ENCODE data around the gene PCDHGA1.
A peak's percentile ranks its signal among the peaks of the same experiment; 100 is the strongest.

Gene PCDHGA1

DNA sequence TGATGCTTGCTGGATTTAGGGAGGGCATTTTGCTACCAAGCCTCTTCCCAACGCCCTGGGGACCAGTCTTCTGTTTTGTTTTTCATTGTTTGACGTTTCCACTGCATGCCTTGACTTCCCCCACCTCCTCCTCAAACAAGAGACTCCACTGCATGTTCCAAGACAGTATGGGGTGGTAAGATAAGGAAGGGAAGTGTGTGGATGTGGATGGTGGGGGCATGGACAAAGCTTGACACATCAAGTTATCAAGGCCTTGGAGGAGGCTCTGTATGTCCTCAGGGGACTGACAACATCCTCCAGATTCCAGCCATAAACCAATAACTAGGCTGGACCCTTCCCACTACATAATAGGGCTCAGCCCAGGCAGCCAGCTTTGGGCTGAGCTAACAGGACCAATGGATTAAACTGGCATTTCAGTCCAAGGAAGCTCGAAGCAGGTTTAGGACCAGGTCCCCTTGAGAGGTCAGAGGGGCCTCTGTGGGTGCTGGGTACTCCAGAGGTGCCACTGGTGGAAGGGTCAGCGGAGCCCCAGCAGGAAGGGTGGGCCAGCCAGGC lies 181.5 kb downstream of the PCDHGA1 start:
- H3K27ac ChIP-seq (ENCODE audit: low read depth, low read length), result peak overlapping the region; percentile 99
- peak overlapping the region; percentile 91 for H2BK12ac ChIP-seq (ENCODE audit: low read length)
- peaks cover 24% of the 10 kb centered on the region for H3K79me2 ChIP-seq (ENCODE audit: control insufficient read depth, insufficient read depth, low read length, poor library complexity)
- H3K4me1 ChIP-seq (ENCODE audit: control insufficient read depth in 1 of 2, insufficient read depth in 2 of 2, low read length in 2 of 2), result peaks cover 67 to 71% of the 10 kb centered on the region in 2 experiments
- peaks cover 24 to 31% of the 10 kb centered on the region in 2 experiments for H3K36me3 ChIP-seq (ENCODE audit: control insufficient read depth in 1 of 2, insufficient read depth in 2 of 2, low read length in 2 of 2)
- peak overlapping the region; percentile 1 for H4K12ac ChIP-seq (ENCODE audit: low read depth, low read length)
- peak overlapping the region; percentile 89 for H3K18ac ChIP-seq (ENCODE audit: low read length)
- peak overlapping the region; percentile 65 for H3K4me2 ChIP-seq (ENCODE audit: low read length)
- H3K9me3 ChIP-seq (ENCODE audit: insufficient read depth, low read depth, low read length), result no peaks in the 10 kb centered on the region
- peak overlapping the region; percentile 99 for H4K91ac ChIP-seq (ENCODE audit: low read depth, low read length)
- DNase-seq, result no peak
- peaks cover 80% of the 10 kb centered on the region for H3K79me1 ChIP-seq (ENCODE audit: low read length)
- peak overlapping the region; percentile 87 for H3K14ac ChIP-seq (ENCODE audit: low read length)
- peak overlapping the region; percentile 83 for H2BK5ac ChIP-seq (ENCODE audit: low read depth, low read length, poor library complexity)
- peak overlapping the region; percentile 69 for H2AK5ac ChIP-seq (ENCODE audit: low read length)
- peak overlapping the region; percentile 56 for H3K4ac ChIP-seq (ENCODE audit: low read depth, low read length)
- no peak overlapping the region for H2AFZ ChIP-seq (ENCODE audit: insufficient read depth, low read length, poor library complexity)
- H3K9ac ChIP-seq (ENCODE audit: low read length), result no peak overlapping the region
- peak overlapping the region; percentile 99 for H2BK120ac ChIP-seq (ENCODE audit: insufficient read depth, low read length, poor library complexity)
- no CpG with 5 or more reads among the region's 4 CpGs for WGBS (ENCODE audit: extremely low coverage, insufficient coverage, insufficient read length)
- no peaks in the 10 kb centered on the region for H3K27me3 ChIP-seq (ENCODE audit: insufficient read depth, low read length)
- no peak overlapping the region for H3K23ac ChIP-seq (ENCODE audit: low read length)
- no peak overlapping the region for H3K4me3 ChIP-seq (ENCODE audit: low read depth, low read length)
- H4K8ac ChIP-seq (ENCODE audit: low read depth, low read length), result peak overlapping the region; percentile 85

- Histone ChIP-seq H3K4me2 (ENCODE audit: low read length) (peak overlapping the region; percentile 65), H3K4me1 (ENCODE audit: control insufficient read depth in 1 of 2, insufficient read depth in 2 of 2, low read length in 2 of 2) (peaks cover 67 to 72% of the 10 kb centered on the region in 2 experiments), H3K18ac (ENCODE audit: low read length) (peak overlapping the region; percentile 89), H2BK5ac (ENCODE audit: low read depth, low read length, poor library complexity) (peak overlapping the region; percentile 99), H3K4me3 (ENCODE audit: low read depth, low read length) (no peak overlapping the region), H3K9me3 (ENCODE audit: insufficient read depth, low read depth, low read length) (no peaks in the 10 kb centered on the region), H3K27me3 (ENCODE audit: insufficient read depth, low read length) (no peaks in the 10 kb centered on the region), H3K23ac (ENCODE audit: low read length) (no peak overlapping the region), H3K79me2 (ENCODE audit: control insufficient read depth, insufficient read depth, low read length, poor library complexity) (peaks cover 24% of the 10 kb centered on the region), H3K36me3 (ENCODE audit: control insufficient read depth in 1 of 2, insufficient read depth in 2 of 2, low read length in 2 of 2) (peaks cover 24 to 31% of the 10 kb centered on the region in 2 experiments), H3K27ac (ENCODE audit: low read depth, low read length) (peak overlapping the region; percentile 99), H3K79me1 (ENCODE audit: low read length) (peaks cover 80% of the 10 kb centered on the region), H3K9ac (ENCODE audit: low read length) (peak overlapping the region; percentile 36), H2AK5ac (ENCODE audit: low read length) (peak overlapping the region; percentile 69), H4K91ac (ENCODE audit: low read depth, low read length) (peak overlapping the region; percentile 99), H3K14ac (ENCODE audit: low read length) (peak overlapping the region; percentile 87), H2BK120ac (ENCODE audit: insufficient read depth, low read length, poor library complexity) (peak overlapping the region; percentile 99), H4K12ac (ENCODE audit: low read depth, low read length) (peak overlapping the region; percentile 83), H4K8ac (ENCODE audit: low read depth, low read length) (peak overlapping the region; percentile 85), H2BK12ac (ENCODE audit: low read length) (peak overlapping the region; percentile 91), H3K4ac (ENCODE audit: low read depth, low read length) (peak overlapping the region; percentile 85), H2AFZ (ENCODE audit: insufficient read depth, low read length, poor library complexity) (peak overlapping the region; percentile 33)
- no CpG with 5 or more reads among the region's 28 CpGs for WGBS (ENCODE audit: extremely low coverage, insufficient coverage, insufficient read length)
- DNase-seq, result peak; percentile 73 to 89
These were observed 182.1 kb downstream of the PCDHGA1 start for GRCh38 chr5:141512390-141512910.

DNA sequence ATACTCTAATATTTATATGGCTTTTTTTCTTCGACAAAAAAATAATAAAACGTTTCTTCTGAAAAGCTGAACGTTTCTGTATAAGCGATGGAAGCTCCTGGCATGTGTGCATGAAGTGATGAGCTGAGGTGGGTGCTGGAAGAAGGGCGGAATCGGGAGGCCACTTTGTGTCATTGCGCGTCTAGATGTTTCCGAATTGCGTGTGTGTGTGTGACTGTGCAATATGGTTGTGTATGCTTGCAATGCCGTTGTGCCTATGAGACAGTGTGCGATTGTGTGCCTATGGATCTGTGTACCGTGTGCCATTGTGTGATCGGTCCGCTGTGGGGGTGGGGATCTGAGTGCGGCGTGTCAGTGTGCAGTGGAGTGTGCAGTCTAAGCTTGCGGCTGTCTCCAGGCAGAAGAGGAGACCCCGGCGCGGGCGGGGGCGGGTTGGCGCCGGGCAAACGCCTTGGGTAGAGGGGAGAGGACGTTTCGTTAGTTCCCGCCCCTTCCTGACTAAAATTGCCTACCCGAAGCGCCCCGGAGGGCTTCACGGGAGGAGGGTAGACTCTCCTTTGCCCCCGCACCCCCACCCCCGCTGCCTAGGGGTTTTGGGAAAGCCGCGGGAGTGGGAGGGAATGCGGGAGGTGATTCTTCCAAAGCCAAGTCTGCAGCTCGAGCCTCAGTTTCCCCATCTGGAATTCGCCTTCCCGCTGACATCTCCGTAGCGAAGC lies 182.8 kb downstream of the PCDHGA1 start:
- Histone ChIP-seq H3K9ac (ENCODE audit: low read length) (no peak overlapping the region), H3K79me1 (ENCODE audit: low read length) (peaks cover 80% of the 10 kb centered on the region), H3K4me2 (ENCODE audit: low read length) (peak overlapping the region; percentile 65), H3K27me3 (ENCODE audit: insufficient read depth, low read length) (no peaks in the 10 kb centered on the region), H2BK5ac (ENCODE audit: low read depth, low read length, poor library complexity) (peak overlapping the region; percentile 99), H3K4ac (ENCODE audit: low read depth, low read length) (peak overlapping the region; percentile 93), H3K4me3 (ENCODE audit: low read depth, low read length) (peak overlapping the region; percentile 67), H3K14ac (ENCODE audit: low read length) (peak overlapping the region; percentile 96), H2BK12ac (ENCODE audit: low read length) (peak overlapping the region; percentile 63), H3K9me3 (ENCODE audit: insufficient read depth, low read depth, low read length) (no peaks in the 10 kb centered on the region), H2AK5ac (ENCODE audit: low read length) (peak overlapping the region; percentile 97), H3K36me3 (ENCODE audit: control insufficient read depth in 1 of 2, insufficient read depth in 2 of 2, low read length in 2 of 2) (peaks cover 24 to 31% of the 10 kb centered on the region in 2 experiments), H4K12ac (ENCODE audit: low read depth, low read length) (peak overlapping the region; percentile 82), H3K23ac (ENCODE audit: low read length) (no peak overlapping the region), H4K91ac (ENCODE audit: low read depth, low read length) (peak overlapping the region; percentile 99), H3K4me1 (ENCODE audit: control insufficient read depth in 1 of 2, insufficient read depth in 2 of 2, low read length in 2 of 2) (peaks cover 66 to 71% of the 10 kb centered on the region in 2 experiments), H2BK120ac (ENCODE audit: insufficient read depth, low read length, poor library complexity) (peak overlapping the region; percentile 99), H3K27ac (ENCODE audit: low read depth, low read length) (peak overlapping the region; percentile 99), H3K79me2 (ENCODE audit: control insufficient read depth, insufficient read depth, low read length, poor library complexity) (peaks cover 23% of the 10 kb centered on the region), H2AFZ (ENCODE audit: insufficient read depth, low read length, poor library complexity) (peak overlapping the region; percentile 74), H3K18ac (ENCODE audit: low read length) (peak overlapping the region; percentile 88), H4K8ac (ENCODE audit: low read depth, low read length) (peak overlapping the region; percentile 77)
- peak in 1 of 2 donors; percentile 37 for DNase-seq
- WGBS (ENCODE audit: extremely low coverage, insufficient coverage, insufficient read length), result no CpG with 5 or more reads among the region's 43 CpGs

GRCh38 chr5:141513627-141514329 lies 183.5 kb downstream of the PCDHGA1 start:
- WGBS (ENCODE audit: extremely low coverage, insufficient coverage, insufficient read length), result no CpG with 5 or more reads among the region's 29 CpGs
- peak overlapping the region; percentile 99 for H2BK5ac ChIP-seq (ENCODE audit: low read depth, low read length, poor library complexity)

More at GRCh38 chr5:141513627-141514329, 183.5 kb downstream of the PCDHGA1 start:
- peak overlapping the region; percentile 38 for H2BK12ac ChIP-seq (ENCODE audit: low read length)
- peak overlapping the region; percentile 82 for H4K12ac ChIP-seq (ENCODE audit: low read depth, low read length)
- peaks cover 24 to 31% of the 10 kb centered on the region in 2 experiments for H3K36me3 ChIP-seq (ENCODE audit: control insufficient read depth in 1 of 2, insufficient read depth in 2 of 2, low read length in 2 of 2)
- H3K23ac ChIP-seq (ENCODE audit: low read length), result no peak overlapping the region
- H3K27ac ChIP-seq (ENCODE audit: low read depth, low read length), result peak overlapping the region; percentile 99
- H3K14ac ChIP-seq (ENCODE audit: low read length), result peak overlapping the region; percentile 96
- no peak overlapping the region for H3K9ac ChIP-seq (ENCODE audit: low read length)
- peak overlapping the region; percentile 88 for H3K18ac ChIP-seq (ENCODE audit: low read length)
- peaks cover 78% of the 10 kb centered on the region for H3K79me1 ChIP-seq (ENCODE audit: low read length)
- peak overlapping the region; percentile 65 for H3K4me2 ChIP-seq (ENCODE audit: low read length)
- H4K91ac ChIP-seq (ENCODE audit: low read depth, low read length), result peak overlapping the region; percentile 99
- peak overlapping the region; percentile 93 for H3K4ac ChIP-seq (ENCODE audit: low read depth, low read length)
- DNase-seq, result peak; percentile 24 to 43
- H3K79me2 ChIP-seq (ENCODE audit: control insufficient read depth, insufficient read depth, low read length, poor library complexity), result peaks cover 23% of the 10 kb centered on the region
- no peaks in the 10 kb centered on the region for H3K9me3 ChIP-seq (ENCODE audit: insufficient read depth, low read depth, low read length)
- peaks cover 68 to 70% of the 10 kb centered on the region in 2 experiments for H3K4me1 ChIP-seq (ENCODE audit: control insufficient read depth in 1 of 2, insufficient read depth in 2 of 2, low read length in 2 of 2)
- H3K4me3 ChIP-seq (ENCODE audit: low read depth, low read length), result no peak overlapping the region
- H2AFZ ChIP-seq (ENCODE audit: insufficient read depth, low read length, poor library complexity), result peak overlapping the region; percentile 74
- peak overlapping the region; percentile 77 for H4K8ac ChIP-seq (ENCODE audit: low read depth, low read length)
- H2AK5ac ChIP-seq (ENCODE audit: low read length), result peak overlapping the region; percentile 60
- H3K27me3 ChIP-seq (ENCODE audit: insufficient read depth, low read length), result no peaks in the 10 kb centered on the region
- H2BK120ac ChIP-seq (ENCODE audit: insufficient read depth, low read length, poor library complexity), result peak overlapping the region; percentile 99

Measured in trophoblast cell (in vitro differentiated cells and primary cell).